ENCODE measurements around the gene COG7.

DNA sequence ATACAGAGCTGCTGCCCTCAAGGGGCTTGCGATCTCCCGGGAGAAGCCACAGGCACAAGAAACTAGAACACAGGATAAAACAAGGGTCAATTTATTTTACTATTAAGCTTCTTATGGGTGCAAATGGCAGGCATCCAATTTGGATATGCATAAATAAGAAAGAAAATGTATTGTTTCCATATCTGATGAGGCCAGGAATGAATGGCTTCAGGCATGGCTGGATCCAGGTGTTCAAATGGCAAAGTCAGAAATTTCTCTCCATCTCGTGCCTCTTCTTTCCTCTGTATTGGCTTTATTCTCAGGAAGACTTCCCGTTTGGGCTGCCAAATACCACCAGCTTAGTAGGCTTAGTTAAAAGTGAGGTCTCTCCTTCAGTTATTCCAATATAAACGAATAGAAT, 107.8 kb downstream of the COG7 start:
- TF ChIP-seq, protein P1, sequence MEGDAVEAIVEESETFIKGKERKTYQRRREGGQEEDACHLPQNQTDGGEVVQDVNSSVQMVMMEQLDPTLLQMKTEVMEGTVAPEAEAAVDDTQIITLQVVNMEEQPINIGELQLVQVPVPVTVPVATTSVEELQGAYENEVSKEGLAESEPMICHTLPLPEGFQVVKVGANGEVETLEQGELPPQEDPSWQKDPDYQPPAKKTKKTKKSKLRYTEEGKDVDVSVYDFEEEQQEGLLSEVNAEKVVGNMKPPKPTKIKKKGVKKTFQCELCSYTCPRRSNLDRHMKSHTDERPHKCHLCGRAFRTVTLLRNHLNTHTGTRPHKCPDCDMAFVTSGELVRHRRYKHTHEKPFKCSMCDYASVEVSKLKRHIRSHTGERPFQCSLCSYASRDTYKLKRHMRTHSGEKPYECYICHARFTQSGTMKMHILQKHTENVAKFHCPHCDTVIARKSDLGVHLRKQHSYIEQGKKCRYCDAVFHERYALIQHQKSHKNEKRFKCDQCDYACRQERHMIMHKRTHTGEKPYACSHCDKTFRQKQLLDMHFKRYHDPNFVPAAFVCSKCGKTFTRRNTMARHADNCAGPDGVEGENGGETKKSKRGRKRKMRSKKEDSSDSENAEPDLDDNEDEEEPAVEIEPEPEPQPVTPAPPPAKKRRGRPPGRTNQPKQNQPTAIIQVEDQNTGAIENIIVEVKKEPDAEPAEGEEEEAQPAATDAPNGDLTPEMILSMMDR (IDR thresholded peaks at IDR 0.05): no peak
- TF ChIP-seq POLR2A (IDR thresholded peaks at IDR 0.05) (no peak), POLR2AphosphoS5 (IDR thresholded peaks at IDR 0.05; ENCODE audit: insufficient read depth in 1 of 2, low read depth in 1 of 2) (no peak)

Measured in vagina (tissue), 2 donors.